Nasal cavity respiratory epithelium epithelial cell of viscerocranial mucosa (primary cell): ENCODE measurements around the gene COQ2. TPM values are rescaled to one million over a fixed set of nuclear protein-coding genes. Genes with fewer than 3 reads are reported as not detected.

Source experiments
- total RNA-seq: library from RNA; depleted of rRNA; stranded (reverse); fragments of >200 nt; gene quantifications from 2 replicates; pipeline ENCODE4 v1.2.3, GENCODE V29; 2014

Gene COQ2
- 5.8 and 14.4 TPM in 2 replicates for total RNA-seq

DNA sequence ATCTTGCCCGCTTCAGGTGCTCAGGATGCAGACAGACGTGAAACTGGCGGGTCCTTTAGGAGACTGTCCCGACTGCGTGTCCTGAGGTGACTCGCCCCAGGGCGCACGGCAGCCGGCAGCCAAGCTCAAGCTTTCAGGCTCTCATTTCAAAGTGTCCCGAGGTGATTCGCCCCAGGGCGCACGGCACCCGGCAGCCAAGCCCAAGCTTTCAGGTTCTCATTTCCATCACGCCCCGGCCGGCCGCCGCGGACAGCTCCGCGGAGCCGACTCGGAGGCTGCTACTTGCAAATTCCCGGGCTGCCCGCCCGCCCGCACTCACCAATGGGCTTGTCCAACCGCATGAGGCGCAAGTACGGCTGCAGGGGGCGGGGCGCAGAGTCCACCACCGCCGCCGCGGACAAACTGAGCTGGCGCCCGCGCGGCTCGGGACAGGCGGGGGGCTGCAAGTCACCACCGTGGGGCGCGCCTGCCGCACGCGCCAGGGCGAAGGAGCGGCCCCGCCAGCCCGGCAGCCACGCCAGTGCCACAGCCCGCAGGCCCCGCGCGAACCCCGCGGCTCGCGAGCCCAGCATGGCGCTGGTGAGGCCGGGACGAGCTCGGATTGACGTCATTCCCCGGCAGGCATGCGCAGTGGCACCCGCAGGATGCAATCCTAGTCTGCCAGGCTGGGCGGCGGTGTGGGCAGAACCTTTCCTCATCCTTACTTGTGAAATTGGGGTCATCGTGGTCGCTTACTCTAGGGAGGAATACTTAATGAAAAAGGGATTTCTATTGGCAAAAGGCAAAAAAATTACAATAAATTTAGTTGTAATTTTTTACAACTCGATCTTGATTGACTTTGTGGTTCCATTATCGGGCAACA is at the start of gene COQ2:
TSS of gene COQ2 (minus strand) at position 606 of the 862 bp plus-strand sequence. CDS start at position 572, 34 bp downstream.

Other genes with a start within 250 kb of the COQ2 start
- gene COPS4, start 249.6 kb downstream of the COQ2 start, total RNA-seq: 72.8 and 74.9 TPM in 2 replicates
- 0.68 and 4.0 TPM in 2 replicates for gene PLAC8, start 170.1 kb downstream of the COQ2 start, total RNA-seq
- 0.43 and 14.0 TPM in 2 replicates for gene HPSE, start 50.0 kb upstream of the COQ2 start, total RNA-seq
- gene HELQ, start 171.0 kb upstream of the COQ2 start, total RNA-seq: 9.9 and 11.2 TPM in 2 replicates
- 17.4 and 32.1 TPM in 2 replicates for gene MRPS18C, start 171.3 kb upstream of the COQ2 start, total RNA-seq
- gene ABRAXAS1, start 200.3 kb upstream of the COQ2 start, total RNA-seq: 8.0 and 8.2 TPM in 2 replicates